Lower leg skin (tissue), 3 donors: Measurements from ENCODE around the gene IFRD2.

Source experiments
- CTCF ChIP-seq, 3 donors: fragments of 450-650 bp; IDR thresholded peaks; one replicate each; pipeline ENCODE4 v1.5.1; 2016; ENCODE audit warnings: antibody characterized with exemption in 3 of 3, mild to moderate bottlenecking in 3 of 3, moderate library complexity in 2 of 3
- POLR2A ChIP-seq, 2 donors: fragments of 450-650 bp; IDR thresholded peaks; one replicate each; pipeline ENCODE4 v1.6.1; 2016 to 2017; ENCODE audit warnings: antibody characterized with exemption in 2 of 2, mild to moderate bottlenecking in 1 of 2, moderate library complexity in 1 of 2

- TF ChIP-seq CTCF (IDR thresholded peaks at IDR 0.05) (no peak), POLR2A (IDR thresholded peaks at IDR 0.05) (no peak)
These were observed 42.3 kb upstream of the IFRD2 start for GRCh38 chr3:50334339-50335075.
